Stimulated activated CD4-positive, alpha-beta T cell treated with anti-CD3 and anti-CD28 coated beads, Interleukin-4, amount 100 ng/mL, for 1 hour (primary cell): ENCODE data around the gene PHYKPL.

ENCODE experiments used
- DNase-seq: peaks from one replicate; pipeline ENCODE4 v3.0.0-alpha.2; 2020

PHYKPL gene

DNA sequence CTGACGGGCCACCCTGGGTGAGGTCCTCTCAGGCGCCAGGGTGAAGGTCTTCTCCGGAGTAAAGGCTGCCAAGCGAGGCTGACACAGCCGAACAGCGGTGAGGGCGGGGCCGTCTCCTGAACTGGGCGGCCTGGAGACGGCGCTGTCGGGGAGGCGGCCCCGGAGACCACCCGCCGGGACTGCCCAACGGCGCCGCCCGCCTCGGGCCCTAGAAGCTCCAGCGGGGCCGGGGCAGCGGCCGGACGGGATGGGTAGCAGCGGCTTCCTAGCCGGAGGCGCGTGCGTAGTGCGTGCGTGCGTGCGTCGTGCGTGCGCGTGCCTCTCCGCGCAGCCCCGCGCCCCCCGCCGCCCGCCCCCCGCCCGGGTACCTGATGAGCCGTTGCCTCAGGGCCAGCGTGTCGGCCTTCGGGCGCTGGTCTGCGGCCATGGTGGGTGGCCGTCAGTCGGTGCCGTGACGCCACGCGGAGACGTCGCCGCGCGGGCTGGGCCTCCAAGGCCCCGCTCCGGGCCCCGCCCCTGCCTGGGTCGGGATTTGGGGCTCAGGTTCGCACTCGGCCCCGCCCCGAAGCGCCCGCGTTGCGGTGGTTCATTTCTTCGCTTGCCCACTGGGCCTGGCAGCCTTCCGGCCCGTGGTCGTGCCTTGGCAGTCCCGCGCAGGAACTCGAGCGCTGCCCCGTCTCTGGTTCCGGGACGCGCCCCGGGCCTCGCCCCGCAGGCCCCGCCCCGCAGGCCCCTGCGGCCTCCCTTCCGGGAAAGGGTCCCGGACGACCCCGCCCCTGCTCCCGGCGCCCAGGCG is at the start of gene PHYKPL:
Gene PHYKPL, minus strand, starts transcription at position 679 of the 796 bp plus-strand sequence. Its CDS starts 252 bp downstream, at position 427.
- DNase-seq: peak; percentile 71

DNA sequence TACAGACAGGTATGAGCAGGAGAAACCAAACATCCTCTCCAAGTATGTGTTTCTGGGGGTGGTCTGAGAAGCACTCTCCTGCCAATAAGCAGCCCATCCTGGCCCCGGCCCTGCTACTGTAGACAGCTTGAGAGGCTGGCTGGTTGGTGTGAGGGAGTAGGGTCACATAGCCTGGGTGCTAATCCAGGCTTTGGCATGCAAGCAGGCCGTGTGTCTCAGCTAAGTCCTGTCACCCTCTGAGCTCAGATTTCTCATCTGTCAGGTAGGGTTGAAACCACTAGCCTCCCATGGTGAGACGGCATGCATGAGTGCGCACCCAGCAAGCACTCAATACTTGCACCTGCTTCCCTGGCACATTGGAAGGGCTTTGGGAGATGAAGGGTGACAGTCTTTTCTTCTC is 49.8 kb upstream of the PHYKPL start:
- DNase-seq: no peak

- no peak for DNase-seq
These were observed 48.7 kb upstream of the PHYKPL start for GRCh38 chr5:178281331-178281730.

DNA sequence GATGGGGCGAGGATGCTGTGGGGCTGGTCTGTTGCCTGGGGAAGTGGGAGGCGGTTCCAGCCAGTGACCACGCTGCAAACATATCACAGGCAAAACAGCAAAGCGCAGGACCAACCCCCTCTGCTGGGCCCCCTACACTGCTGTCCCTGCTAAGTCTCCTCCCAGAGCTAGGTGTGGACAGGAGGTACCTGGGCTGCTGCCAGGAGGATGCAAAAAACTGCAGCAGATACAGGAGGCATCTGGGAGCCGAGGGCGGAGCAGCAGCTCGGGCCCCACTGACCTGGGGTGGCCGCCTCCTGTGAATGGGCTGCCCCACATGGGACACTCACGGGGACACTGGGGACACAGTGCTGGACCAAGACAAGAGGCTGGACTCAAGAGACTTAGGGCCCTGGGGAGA is 48.0 kb upstream of the PHYKPL start:
- DNase-seq: no peak

DNA sequence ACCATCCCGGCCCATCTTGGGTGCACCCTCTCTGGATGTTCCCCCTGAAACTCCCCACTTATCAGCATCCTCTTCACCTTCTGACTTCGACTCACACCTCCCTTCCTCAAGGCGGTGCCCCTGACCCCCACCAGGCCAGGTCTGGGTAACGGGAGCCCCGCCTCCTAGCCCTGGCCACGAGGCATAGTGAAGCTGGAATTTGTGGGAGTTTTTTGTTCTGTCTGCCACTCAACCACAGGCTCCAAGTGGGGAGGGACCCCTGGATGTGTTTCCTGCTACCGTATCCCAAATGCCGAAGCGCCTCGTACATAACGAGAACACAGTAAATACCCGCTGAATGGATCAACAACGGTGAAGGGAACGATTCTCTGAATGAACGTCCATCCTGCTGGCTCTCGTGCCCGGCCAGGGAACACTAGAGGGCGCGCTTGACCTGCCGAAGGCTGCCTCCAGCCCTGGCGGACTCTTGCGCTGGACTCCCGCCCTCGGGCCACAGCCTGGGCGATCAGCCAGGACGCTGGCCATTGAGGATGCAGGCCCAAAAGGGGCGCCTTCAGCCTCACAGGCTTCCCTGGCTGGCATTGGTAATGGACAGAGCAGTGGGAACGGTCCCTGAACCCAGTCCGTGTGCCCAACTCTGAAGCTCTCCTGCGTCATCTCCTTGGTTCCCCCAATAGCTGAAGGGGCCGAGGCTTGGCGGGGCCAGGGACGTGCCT is 47.3 kb upstream of the PHYKPL start:
- DNase-seq: peak; percentile 64

DNA sequence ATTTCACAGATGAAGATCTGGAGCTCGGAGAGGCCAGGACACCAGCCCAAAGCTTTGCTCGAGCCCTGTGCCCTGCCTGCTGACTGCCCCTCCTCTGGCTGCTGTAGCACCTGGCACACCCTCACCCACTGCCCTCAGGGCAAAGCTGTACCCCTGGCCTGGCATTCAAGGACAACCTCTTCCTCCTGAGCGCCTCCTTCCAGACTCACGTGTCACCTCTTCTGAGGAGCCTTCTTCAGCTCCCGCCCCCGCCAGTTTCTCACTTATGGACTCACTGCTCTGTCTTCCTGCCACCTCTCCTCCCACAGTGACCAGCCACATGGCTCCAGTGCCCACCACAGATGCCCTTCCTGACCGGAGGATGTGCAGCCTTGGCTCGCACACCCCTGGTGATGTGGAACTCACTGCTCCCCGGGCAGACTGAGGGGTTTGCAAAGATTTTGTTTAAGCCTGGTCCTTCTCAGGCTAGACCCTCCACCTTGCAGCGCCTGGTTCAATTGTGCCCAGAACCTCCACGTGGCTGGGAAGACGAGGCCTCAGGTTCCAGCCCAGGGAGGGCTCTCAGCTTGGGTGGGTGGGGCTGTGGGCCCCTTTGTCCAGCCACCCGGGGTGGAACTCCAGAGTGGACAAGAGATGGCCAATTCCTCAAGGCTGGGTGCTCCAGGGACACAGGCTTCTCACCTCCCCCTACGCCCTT is 46.6 kb upstream of the PHYKPL start:
- DNase-seq: no peak

DNA sequence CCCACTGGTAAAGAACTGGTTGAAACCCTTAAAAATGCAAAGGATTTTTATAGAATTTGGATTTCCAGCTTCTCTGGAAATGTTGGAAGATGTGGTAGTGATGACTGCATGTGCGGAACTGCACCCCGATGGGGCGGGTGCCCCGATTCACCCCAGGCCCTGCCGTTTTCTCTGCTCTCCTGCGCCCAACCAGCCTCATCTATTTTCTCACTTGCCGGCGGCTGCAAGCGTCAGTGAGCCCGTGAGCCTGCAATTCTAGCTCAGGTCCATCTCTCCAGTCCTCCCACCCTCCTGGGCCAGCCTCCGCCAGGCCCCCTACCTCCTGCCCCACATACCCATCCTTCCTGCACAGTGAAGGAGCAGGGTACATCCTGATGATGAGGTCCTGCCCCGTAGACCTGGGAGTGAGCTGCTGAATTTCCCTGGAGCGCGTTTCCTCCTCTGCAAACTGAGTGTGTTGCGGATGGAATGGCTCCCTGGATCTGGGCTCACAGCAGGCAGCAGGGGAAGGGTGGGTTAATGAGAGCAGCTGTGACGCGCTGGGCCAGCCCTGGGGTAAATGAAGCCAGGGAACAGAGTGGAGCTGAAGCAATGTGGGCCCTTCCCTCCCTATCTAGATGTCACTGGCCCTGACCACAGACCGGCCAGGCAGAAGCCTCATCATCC is 45.9 kb upstream of the PHYKPL start:
- no peak for DNase-seq

DNA sequence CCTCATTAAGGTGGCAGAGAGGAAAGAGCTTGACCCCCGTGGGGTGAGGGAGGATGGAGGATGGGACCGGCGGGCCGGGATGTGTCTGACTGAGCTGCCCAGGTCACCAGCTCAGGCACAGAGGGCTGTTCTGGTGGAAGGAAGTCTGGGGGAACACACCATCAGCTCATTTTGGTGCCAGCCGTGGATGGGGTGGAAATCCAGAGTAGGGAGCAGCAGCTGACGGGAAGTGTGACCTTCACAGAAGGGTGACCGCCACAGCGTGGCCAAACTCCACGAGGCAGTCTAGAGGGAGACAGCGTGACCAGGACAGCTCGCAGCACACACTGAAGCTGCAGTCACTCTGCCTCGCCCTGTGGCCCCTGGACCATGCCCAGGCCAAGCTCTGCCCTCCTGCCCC is 45.3 kb upstream of the PHYKPL start:
- DNase-seq: no peak

DNA sequence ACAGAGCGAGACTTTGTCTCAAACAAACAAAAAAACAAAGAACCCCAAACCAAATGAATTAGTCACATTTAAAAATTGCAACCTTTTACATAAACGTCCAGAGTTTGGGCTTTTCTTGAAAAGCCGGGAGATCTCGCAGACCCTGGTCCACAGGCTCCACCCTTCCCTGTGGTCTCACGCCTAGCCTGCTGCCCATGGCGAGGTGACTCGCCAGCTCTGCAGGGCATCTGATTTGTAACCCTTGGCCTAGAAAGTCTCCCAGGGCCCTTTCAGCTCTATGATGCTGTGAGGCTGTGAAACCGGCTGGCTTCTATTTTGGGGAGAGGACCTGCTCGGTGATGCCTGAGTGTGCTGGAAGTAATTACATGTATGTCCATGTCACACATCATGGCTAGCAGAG is 44.7 kb upstream of the PHYKPL start:
- DNase-seq: no peak

GRCh38 chr5:178274781-178275537 is 42.4 kb upstream of the PHYKPL start:
- DNase-seq: no peak

DNA sequence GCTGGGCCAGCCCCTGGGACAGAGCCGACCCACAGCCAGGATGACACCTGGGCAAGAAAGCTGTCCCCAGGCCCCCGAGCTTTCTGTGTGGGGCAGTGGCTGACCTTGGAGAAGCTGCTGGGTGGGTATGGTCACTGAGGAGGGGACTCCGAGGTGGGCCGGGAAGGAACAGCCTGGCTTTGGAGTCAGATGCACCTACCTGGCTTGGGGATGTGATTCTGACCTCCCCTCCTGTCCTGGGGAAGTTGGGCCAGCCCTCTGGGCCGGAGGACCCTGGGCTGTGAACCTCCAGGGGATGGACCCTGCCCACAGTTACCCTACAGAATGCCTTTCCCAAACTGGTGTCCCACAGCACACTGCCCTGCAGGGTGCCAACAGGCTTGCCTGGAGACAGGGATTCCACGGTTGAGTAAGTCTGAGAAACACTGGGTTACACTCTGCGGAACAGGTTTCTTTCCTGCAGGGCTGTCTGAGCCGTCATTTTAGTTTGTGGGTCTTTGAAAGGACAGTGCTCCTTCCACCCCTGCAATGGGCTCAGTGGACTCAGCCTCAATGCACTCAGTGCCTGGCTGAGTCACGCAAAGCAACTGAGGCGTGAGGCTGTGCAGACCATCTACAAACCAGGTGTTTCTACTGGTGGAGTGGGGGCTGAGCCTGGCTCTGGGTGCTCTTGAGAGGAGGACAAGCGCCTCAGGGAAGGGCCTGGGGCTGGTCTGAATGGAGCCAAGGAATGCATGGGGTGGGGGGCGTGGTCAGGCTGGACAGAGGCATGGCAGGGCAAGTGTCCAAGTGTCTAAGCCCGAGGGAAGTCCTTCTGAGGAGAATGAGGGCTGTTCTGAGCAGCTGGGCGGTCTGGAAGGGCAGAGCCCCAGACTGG is 41.3 kb upstream of the PHYKPL start:
- DNase-seq: no peak

- DNase-seq: no peak
These were observed 40.4 kb upstream of the PHYKPL start for GRCh38 chr5:178273041-178273440.

GRCh38 chr5:178272591-178272990 is 40.0 kb upstream of the PHYKPL start:
- no peak for DNase-seq

DNA sequence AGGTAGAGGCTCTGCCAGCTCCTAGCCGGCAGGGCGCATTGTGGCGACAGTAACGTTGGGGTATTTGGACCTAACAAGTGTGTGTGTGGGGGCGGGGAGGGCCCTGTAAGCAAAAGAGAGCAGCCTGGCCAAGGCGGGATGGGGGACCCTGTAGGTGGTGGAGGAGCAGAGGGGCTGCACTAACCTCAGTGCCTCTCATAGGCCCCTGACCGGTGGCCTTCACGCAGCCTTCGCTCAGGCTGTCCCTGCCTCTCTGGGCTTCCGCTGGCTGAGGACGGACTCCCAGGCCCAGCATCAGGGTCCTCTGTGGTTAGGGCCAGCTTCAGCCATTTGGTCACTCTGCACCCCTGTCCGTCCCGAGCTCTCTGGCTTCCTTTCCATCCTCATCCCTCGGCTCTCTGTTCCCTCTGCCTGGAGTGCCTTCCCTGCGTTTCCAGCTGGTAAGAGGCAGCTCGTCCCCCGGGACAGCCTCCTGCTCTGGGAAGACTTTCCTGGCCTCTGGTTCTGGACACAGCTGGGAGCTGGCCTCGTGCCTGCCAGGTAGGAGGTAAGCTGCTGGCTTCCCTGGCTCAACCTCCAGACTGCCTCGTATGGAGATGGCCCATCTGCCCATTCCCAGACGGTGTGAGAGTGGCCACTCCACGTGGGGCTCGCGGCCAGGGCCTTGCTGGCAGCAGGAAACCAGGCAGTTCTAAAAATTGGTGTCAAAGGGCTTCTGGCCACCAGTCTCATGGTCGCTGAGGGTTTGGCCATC is 39.3 kb upstream of the PHYKPL start:
- DNase-seq: no peak

DNA sequence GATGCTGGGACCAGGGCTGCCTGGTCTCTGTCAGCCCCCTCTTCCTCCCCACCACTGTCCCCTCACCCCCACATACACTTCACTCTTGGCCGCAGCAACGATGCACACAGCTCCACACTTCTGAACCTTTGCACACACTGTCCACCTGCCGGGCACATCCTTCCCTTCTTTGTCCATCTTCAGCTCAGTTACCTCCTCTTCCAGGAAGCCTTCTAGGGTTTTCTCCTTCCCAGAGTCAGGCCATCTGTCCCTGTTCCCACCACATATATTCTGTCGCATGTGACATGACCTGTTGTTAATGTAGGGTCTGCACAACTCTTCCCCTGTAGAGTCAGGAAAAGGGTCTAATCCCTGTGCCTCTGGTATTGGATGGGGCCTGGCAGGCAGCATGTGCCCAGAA is 38.6 kb upstream of the PHYKPL start:
- DNase-seq: no peak

- DNase-seq: no peak
These were observed 36.9 kb upstream of the PHYKPL start for GRCh38 chr5:178269499-178269898.

DNA sequence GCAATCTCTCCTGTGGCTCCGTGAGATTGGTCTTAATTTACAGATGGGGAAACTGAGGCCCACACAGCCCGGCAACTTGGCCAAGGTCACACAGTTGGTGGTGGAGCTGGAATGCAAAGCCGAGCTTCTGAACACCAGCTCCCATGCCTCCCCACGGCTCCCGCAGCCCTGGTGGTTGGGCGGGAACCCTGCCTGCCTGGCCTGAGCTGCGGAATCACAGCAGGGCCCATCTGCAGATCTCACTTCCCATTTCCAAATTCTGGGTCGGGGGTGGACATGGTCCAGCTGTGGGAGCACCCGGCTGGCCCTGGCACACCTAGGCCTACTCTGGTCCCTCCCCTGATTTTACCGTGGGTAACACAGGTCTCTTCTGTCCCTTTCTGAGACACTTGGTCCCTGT is 35.3 kb upstream of the PHYKPL start:
- no peak for DNase-seq

GRCh38 chr5:178267245-178267644 is 34.6 kb upstream of the PHYKPL start:
- DNase-seq: no peak

- no peak for DNase-seq
These were observed 34.0 kb upstream of the PHYKPL start for GRCh38 chr5:178266581-178266980.

GRCh38 chr5:178265746-178266145 is 33.1 kb upstream of the PHYKPL start:
- no peak for DNase-seq

DNA sequence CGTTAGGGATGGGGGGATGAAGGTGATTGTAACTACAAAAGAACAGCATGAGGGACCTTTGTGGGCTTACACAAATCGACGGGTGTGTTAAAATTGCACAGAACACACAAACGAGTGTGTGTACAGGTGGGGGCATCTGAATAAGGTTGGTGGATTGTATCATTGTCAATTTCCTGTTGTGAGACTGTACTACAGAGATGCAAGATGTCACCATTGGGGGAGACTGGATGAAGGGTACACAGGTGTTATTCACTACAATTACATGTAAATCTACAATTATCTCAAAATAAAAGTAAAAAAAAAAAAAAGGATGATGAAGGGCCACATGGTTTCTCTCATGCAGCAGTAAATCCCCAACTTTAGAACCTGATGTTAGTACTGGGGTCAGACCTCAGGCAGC is 31.4 kb upstream of the PHYKPL start:
- no peak for DNase-seq
